Astrocyte of the spinal cord (primary cell): Measurements from ENCODE around the gene GATAD2B.
A peak's percentile ranks its signal among the peaks of the same experiment; 100 is the strongest.

Source experiments
- DNase-seq: peaks from one replicate; pipeline ENCODE4 v3.0.0; 2011; ENCODE audit warnings: low read depth, low spot score
- H3K4me3 ChIP-seq: 2 replicates; pipeline ENCODE4 v1.5.1; 2011; ENCODE audit warnings: low read depth, mild to moderate bottlenecking, low read length, moderate library complexity
- CTCF ChIP-seq: IDR thresholded peaks from 2 replicates; pipeline ENCODE4 v1.5.1; 2012; ENCODE audit warnings: low read depth, mild to moderate bottlenecking, low read length, inconsistent platforms
- in situ Hi-C: cut with HindIII; loops from 2 replicates; pipeline ENCODE4 v1.10.0; 2017; ENCODE audit warnings: low sequenced_read_pairs

Gene GATAD2B

GRCh38 chr1:153818876-153819275, 103.9 kb downstream of the GATAD2B start:
- H3K4me3 ChIP-seq: no peak overlapping the region
- no peak for DNase-seq
- TF ChIP-seq CTCF: no peak
- in situ Hi-C loops: loop anchor here (10.0 kb wide), 1 partner anchor 146 kb away; the partner anchor contains the start of genes CREB3L4 and SLC39A1

GRCh38 chr1:153816283-153816889, 106.4 kb downstream of the GATAD2B start:
- in situ Hi-C loops: loop anchor here (10.0 kb wide), 1 partner anchor 148 kb away; the partner anchor contains the start of genes CREB3L4 and SLC39A1
- no peak for TF ChIP-seq CTCF
- no peak overlapping the region for H3K4me3 ChIP-seq
- no peak for DNase-seq

- in situ Hi-C loops: no loop called here
- no peak for DNase-seq
- TF ChIP-seq CTCF: no peak
- H3K4me3 ChIP-seq: no peak overlapping the region
Measured at GRCh38 chr1:153805886-153806719, 116.7 kb downstream of the GATAD2B start.

GRCh38 chr1:153805042-153805745, 117.6 kb downstream of the GATAD2B start:
- peak; percentile 68 for DNase-seq
- H3K4me3 ChIP-seq: no peak overlapping the region
- TF ChIP-seq CTCF: no peak
- in situ Hi-C loops: no loop called here

- in situ Hi-C loops: no loop called here
- TF ChIP-seq CTCF: no peak
- DNase-seq: no peak
- no peak overlapping the region for H3K4me3 ChIP-seq
Measured at GRCh38 chr1:153804112-153804511, 118.7 kb downstream of the GATAD2B start.

- no peak overlapping the region for H3K4me3 ChIP-seq
- no peak for DNase-seq
- no peak for TF ChIP-seq CTCF
- in situ Hi-C loops: no loop called here
Measured at GRCh38 chr1:153803470-153804056, 119.2 kb downstream of the GATAD2B start.
